IMR-90 (cell line): ENCODE results near the gene KHK. TPM values are rescaled to one million over a fixed set of nuclear protein-coding genes. Genes with fewer than 3 reads are reported as not detected.

ENCODE experiments used
- ATAC-seq: fragments of 200-7000 bp; cut with Tn5 transposase; 2 replicates; pipeline ENCODE4 v1.9.1; 2020; ENCODE audit warnings: low read depth, mild to moderate bottlenecking, moderate library complexity
- BruUV-seq: library from RNA; stranded (reverse); fragments of 400-500 nt; replicated peaks from 2 replicates; lab custom pipeline; 2021; lab: Mats Ljungman, UMichigan
- CTCF ChIA-PET: fragments of 300-600 bp; formaldehyde crosslinking; extraction: SDS; loops from one replicate; lab custom pipeline; 2021; ENCODE audit warnings: antibody characterized with exemption; lab: Yijun Ruan, JAX
- POLR2A ChIA-PET: fragments of 300-600 bp; sonication (Branson Sonifier 250); formaldehyde crosslinking; loops from one replicate; lab custom pipeline; 2022; ENCODE audit warnings: antibody characterized with exemption; ENCODE audit not compliant: unreplicated experiment; lab: Charles Lee
- DNase-seq: peaks from one replicate; pipeline ENCODE4 v3.0.0; 2013
- H2AFZ ChIP-seq: replicated peaks from 2 replicates; pipeline ENCODE3; 2013; ENCODE audit warnings: low read length, mild to moderate bottlenecking; ENCODE audit not compliant: poor library complexity
- H2AK5ac ChIP-seq: 2 replicates; pipeline ENCODE4 v1.6.1; 2013; ENCODE audit warnings: low read depth, low read length, inconsistent platforms
- H2AK9ac ChIP-seq: replicated peaks from 2 replicates; pipeline ENCODE3; 2013; ENCODE audit warnings: mild to moderate bottlenecking, low read depth, low read length, moderate library complexity; ENCODE audit not compliant: poor library complexity
- H2BK120ac ChIP-seq: 2 replicates; pipeline ENCODE4 v1.6.1; 2013; ENCODE audit warnings: low read depth, low read length, inconsistent platforms
- H2BK15ac ChIP-seq: 3 replicates; pipeline ENCODE4 v1.6.1; 2013; ENCODE audit warnings: low read depth, low read length, inconsistent platforms
- H2BK20ac ChIP-seq: 2 replicates; pipeline ENCODE4 v1.6.1; 2013; ENCODE audit warnings: low read depth, mild to moderate bottlenecking, inconsistent platforms, low read length, moderate library complexity
- H2BK5ac ChIP-seq: 2 replicates; pipeline ENCODE4 v1.6.1; 2013; ENCODE audit warnings: mild to moderate bottlenecking, low read depth, low read length, inconsistent platforms; ENCODE audit not compliant: poor library complexity, severe bottlenecking
- H3K14ac ChIP-seq: replicated peaks from 2 replicates; pipeline ENCODE4 v1.6.1; 2013; ENCODE audit warnings: low read depth, low read length, inconsistent platforms
- H3K18ac ChIP-seq: 2 replicates; pipeline ENCODE4 v1.6.1; 2013; ENCODE audit warnings: low read depth, low read length, control low read depth
- H3K23ac ChIP-seq: 2 replicates; pipeline ENCODE4 v1.6.1; 2013; ENCODE audit warnings: low read depth, low read length, inconsistent platforms
- H3K27ac ChIP-seq: 2 replicates; pipeline ENCODE4 v1.5.1; 2013; ENCODE audit warnings: mild to moderate bottlenecking, control low read depth, low read length; ENCODE audit not compliant: insufficient read depth
- H3K27me3 ChIP-seq: 2 replicates; pipeline ENCODE4 v1.6.1; 2013; ENCODE audit warnings: low read length; ENCODE audit not compliant: control insufficient read depth, insufficient read depth
- H3K36me3 ChIP-seq: 2 replicates; pipeline ENCODE4 v1.6.1; 2013; ENCODE audit warnings: low read length, mixed read lengths; ENCODE audit not compliant: control insufficient read depth, insufficient read depth
- H3K4ac ChIP-seq: 2 replicates; pipeline ENCODE4 v1.6.1; 2013; ENCODE audit warnings: low read depth, low read length, inconsistent platforms
- H3K4me1 ChIP-seq: 2 replicates; pipeline ENCODE4 v1.6.1; 2013; ENCODE audit warnings: low read length, mixed read lengths; ENCODE audit not compliant: control insufficient read depth, insufficient read depth
- H3K4me2 ChIP-seq: 2 replicates; pipeline ENCODE4 v1.6.1; 2013; ENCODE audit warnings: low read depth, mild to moderate bottlenecking, control low read depth, low read length, moderate library complexity
- H3K4me3 ChIP-seq: 2 replicates; pipeline ENCODE4 v1.5.1; 2013; ENCODE audit warnings: low read depth, mild to moderate bottlenecking, control low read depth, low read length, moderate library complexity; ENCODE audit not compliant: insufficient read depth
- H3K56ac ChIP-seq: 2 replicates; pipeline ENCODE4 v1.6.1; 2013; ENCODE audit warnings: low read length, inconsistent platforms; ENCODE audit not compliant: insufficient read depth; ENCODE audit errors: extremely low read depth
- H3K79me1 ChIP-seq, 2 experiments: 2 replicates each; pipeline ENCODE4 v1.6.1; 2013; ENCODE audit warnings: low read length in 2 of 2, inconsistent platforms in 1 of 2, low read depth in 1 of 2
- H3K9ac ChIP-seq: 2 replicates; pipeline ENCODE4 v1.6.1; 2013; ENCODE audit warnings: low read depth, low read length, control low read depth
- H3K9me1 ChIP-seq: 2 replicates; pipeline ENCODE4 v1.6.1; 2013; ENCODE audit warnings: low read length, inconsistent platforms; ENCODE audit not compliant: insufficient read depth
- H3K9me3 ChIP-seq: 2 replicates; pipeline ENCODE4 v1.6.1; 2013; ENCODE audit warnings: low read length; ENCODE audit not compliant: control insufficient read depth, insufficient read depth
- H4K20me1 ChIP-seq: 2 replicates; pipeline ENCODE4 v1.6.1; 2013; ENCODE audit warnings: low read length, inconsistent platforms; ENCODE audit not compliant: insufficient read depth
- H4K5ac ChIP-seq: 2 replicates; pipeline ENCODE4 v1.6.1; 2013; ENCODE audit warnings: mild to moderate bottlenecking, low read depth, low read length, control low read depth
- H4K8ac ChIP-seq, 2 experiments: 2 replicates each; pipeline ENCODE4 v1.6.1; 2013; ENCODE audit warnings: low read depth in 2 of 2, low read length in 2 of 2, control low read depth in 1 of 2, inconsistent platforms in 1 of 2
- H4K91ac ChIP-seq: 2 replicates; pipeline ENCODE4 v1.6.1; 2013; ENCODE audit warnings: low read depth, low read length, inconsistent platforms; ENCODE audit not compliant: insufficient read depth
- CEBPB ChIP-seq: IDR thresholded peaks from 2 replicates; pipeline ENCODE4 v1.6.1; 2012; ENCODE audit warnings: low read depth, low read length, improper control_type of control experiment
- CTCF ChIP-seq: conservative IDR thresholded peaks from 2 replicates; pipeline ENCODE4 v1.5.1; 2012; ENCODE audit warnings: mild to moderate bottlenecking, low read depth, low read length, improper control_type of control experiment
- ELK1 ChIP-seq: fragments of 150-350 bp; IDR thresholded peaks from 2 replicates; pipeline ENCODE4 v1.6.1; 2016; ENCODE audit warnings: low read depth, mild to moderate bottlenecking, low read length, moderate library complexity, borderline replicate concordance
- MAZ ChIP-seq: IDR thresholded peaks from 2 replicates; pipeline ENCODE4 v1.6.1; 2012; ENCODE audit warnings: low read depth, mild to moderate bottlenecking, low read length, improper control_type of control experiment, moderate library complexity, borderline replicate concordance
- WGBS, 2 experiments: methylation state at CpG; one replicate each; pipeline versions ENCODE4 v1.1.5 to v1.1.7; 2013; ENCODE audit warnings: missing lambda C conversion rate in 2 of 2; ENCODE audit not compliant: insufficient read length in 1 of 2; ENCODE audit errors: extremely low coverage in 2 of 2; 5-methylcytosine and 5-hydroxymethylcytosine counted together
- dilution Hi-C: fragments of 300-500 bp; cut with HindIII; formaldehyde crosslinking; loops from one replicate; pipeline ENCODE4 v1.14.3; 2018; ENCODE audit warnings: low sequenced_read_pairs; ENCODE audit not compliant: unreplicated experiment
- in situ Hi-C: fragments of 300-500 bp; cut with MboI; formaldehyde crosslinking; loops from 3 replicates; pipeline ENCODE4 v1.14.3; 2019; ENCODE audit warnings: low sequenced_read_pairs, inconsistent platforms, mixed read lengths
- intact Hi-C: fragments of 100-400 bp; cut with micrococcal nuclease; formaldehyde crosslinking; loops from 2 replicates; pipeline ENCODE4 v1.10.0; 2022
- polyA plus RNA-seq, 3 experiments: library from polyadenylated mRNA; depleted of rRNA; stranded (reverse); fragments of >200 nt; gene quantifications; 2 replicates each; pipeline ENCODE4 v1.2.3, GENCODE V29; 2012; ENCODE audit warnings: low replicate concordance in 1 of 3
- total RNA-seq: library from RNA; depleted of rRNA; stranded (reverse); fragments of >200 nt; gene quantifications from 2 replicates; pipeline ENCODE4 v1.2.3, GENCODE V29; 2012

KHK gene
- total and polyA plus RNA-seq, 2 of the 4 experiments (the other 2 are of a cell fraction), result 0.72 to 0.82 TPM

GRCh38 chr2:27095745-27096651, 9.4 kb downstream of the KHK start:
- H4K91ac ChIP-seq, result no peak overlapping the region
- POLR2A ChIA-PET, result interaction anchor here (0.6 kb wide), 1 partner anchor 197 kb away, joined by 13 read pairs; no protein-coding TSS in a partner anchor
- H2AK5ac ChIP-seq, result peak overlapping the region; percentile 20; the same call in 1 of the 2 replicates
- dilution Hi-C loops (no loop called here), intact Hi-C loops (no loop called here), in situ Hi-C loops (loop anchor here (5.0 kb wide), 1 partner anchor 186 kb away; the partner anchor contains the start of gene TRIM54)
- no peaks in the 10 kb centered on the region for H3K36me3 ChIP-seq
- H4K20me1 ChIP-seq, result no peaks in the 10 kb centered on the region; the same call in 1 of the 2 replicates
- no peak overlapping the region for H3K4me3 ChIP-seq
- peak overlapping the region; percentile 76 to 94 for H4K8ac ChIP-seq
- H3K23ac ChIP-seq, result no peak overlapping the region
- peak; percentile 57 for DNase-seq
- H2BK5ac ChIP-seq, result no peak overlapping the region
- H3K9me1 ChIP-seq, result peaks cover 7% of the 10 kb centered on the region; the same call in 1 of the 2 replicates
- H3K27ac ChIP-seq, result no peak overlapping the region
- no peaks in the 10 kb centered on the region for H3K9me3 ChIP-seq
- H3K79me1 ChIP-seq, result no peaks in the 10 kb centered on the region
- peak overlapping the region; percentile 63 for H2AK9ac ChIP-seq
- no TSS peak for BruUV-seq
- CTCF ChIA-PET, result no interaction called here
- no peak overlapping the region for H2BK15ac ChIP-seq
- WGBS, 2 experiments, result no CpG with 5 or more reads among the region's 18 CpGs
- no peak overlapping the region for H3K18ac ChIP-seq
- no peak overlapping the region for H2BK120ac ChIP-seq
- ATAC-seq, result peak; percentile 88
- no peak overlapping the region for H3K14ac ChIP-seq
- peak overlapping the region; percentile 92 for H4K5ac ChIP-seq
- TF ChIP-seq MAZ, result no peak
- TF ChIP-seq CTCF, result no peak
- no peak for TF ChIP-seq ELK1
- TF ChIP-seq CEBPB, result 0 out of 2 replicates have a peak, but pooled peaks have one; percentile 30
- H3K4ac ChIP-seq, result no peak overlapping the region
- H2BK20ac ChIP-seq, result no peak overlapping the region
- H3K56ac ChIP-seq, result no peak overlapping the region
- H3K27me3 ChIP-seq, result peaks cover 2% of the 10 kb centered on the region; the same call in 1 of the 2 replicates
- H3K4me1 ChIP-seq, result 0 out of 2 replicates have a peak, but pooled peaks cover 3% of the 10 kb centered on the region
- peak overlapping the region; percentile 84 for H3K4me2 ChIP-seq
- peak overlapping the region; percentile 98 for H2AFZ ChIP-seq
- H3K9ac ChIP-seq, result no peak overlapping the region; the same call in 1 of the 2 replicates
